Stimulated activated naive CD4-positive, alpha-beta T cell treated with Interleukin-2 at 50 U/mL for 16 hours (primary cell): Measurements from ENCODE around the gene RPTOR.

Source experiments
- DNase-seq: peaks from one replicate; lab custom pipeline; 2025; lab: John Stamatoyannopoulos, UW

Gene RPTOR

DNA sequence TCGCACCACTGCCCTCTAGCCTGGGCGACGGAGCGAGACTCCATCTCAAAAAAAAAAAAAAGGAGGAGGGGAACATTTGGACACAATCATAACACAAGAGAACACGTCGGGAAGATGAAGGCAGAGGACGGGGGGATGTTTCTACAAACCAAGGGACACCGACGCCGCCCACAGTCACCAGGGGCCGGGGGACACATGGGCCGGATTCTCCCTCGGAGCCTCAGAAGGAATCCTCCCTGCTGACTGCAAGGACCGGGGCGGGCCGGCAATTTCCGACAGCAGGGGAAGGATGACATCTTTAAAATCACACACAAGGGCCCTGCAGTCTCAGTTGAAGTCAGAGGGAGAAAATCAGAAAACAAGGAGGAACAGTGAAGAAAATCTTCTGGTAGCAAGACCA, 438.9 kb downstream of the RPTOR start:
- no peak for DNase-seq

DNA sequence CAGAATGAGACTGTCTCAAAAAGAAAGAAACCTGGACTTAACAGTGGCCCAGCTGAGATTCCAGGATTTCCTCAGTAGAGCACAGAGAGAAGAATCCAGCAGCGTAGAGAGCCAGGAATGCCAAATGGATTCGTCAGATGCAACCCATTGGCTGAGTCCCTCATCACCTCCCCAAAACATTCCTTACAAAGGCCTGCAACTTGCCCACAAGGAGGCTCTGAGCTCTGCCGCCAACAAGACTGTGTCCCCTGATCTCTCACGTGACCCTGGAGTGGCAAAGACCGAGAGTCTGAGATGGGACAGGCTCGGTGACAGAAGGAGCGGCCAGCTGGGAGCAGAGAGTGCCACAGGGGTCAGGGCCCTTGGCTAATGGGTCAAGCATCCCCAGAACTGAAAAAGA, 440.1 kb downstream of the RPTOR start:
- DNase-seq: no peak

- no peak for DNase-seq
These were observed 441.4 kb downstream of the RPTOR start for GRCh38 chr17:80986046-80986445.

DNA sequence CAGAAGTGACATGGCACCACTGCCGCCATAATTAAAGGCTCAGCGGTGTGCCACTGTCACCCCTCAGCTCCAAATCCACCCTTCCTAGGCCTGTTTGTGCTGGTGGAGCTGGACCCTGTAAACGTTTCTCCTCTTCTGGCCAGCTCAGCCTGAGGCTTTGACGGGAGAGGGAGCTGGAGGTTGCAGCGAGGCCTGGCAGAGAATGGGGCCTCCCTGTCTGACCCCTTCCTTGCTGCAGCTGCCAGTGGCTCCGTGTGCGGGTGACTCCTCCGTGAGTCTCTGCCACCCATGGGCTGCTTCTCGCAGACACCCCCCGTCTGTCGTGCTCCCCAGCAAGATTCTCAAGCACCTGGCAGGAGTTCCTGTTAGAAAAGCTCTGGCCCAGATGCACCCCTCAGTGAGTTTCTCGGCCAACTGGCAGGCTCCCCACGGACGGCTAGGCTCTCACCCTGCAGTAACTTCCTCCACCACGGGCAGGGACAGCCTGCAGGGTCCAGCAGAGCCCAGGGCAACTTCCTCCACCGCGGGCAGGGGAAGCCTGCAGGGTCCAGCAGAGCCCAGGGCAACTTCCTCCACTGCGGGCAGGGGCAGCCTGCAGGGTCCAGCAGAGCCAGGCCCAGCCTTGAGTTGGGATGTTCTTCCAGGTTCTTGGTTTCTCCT, 442.3 kb downstream of the RPTOR start:
- no peak for DNase-seq

DNA sequence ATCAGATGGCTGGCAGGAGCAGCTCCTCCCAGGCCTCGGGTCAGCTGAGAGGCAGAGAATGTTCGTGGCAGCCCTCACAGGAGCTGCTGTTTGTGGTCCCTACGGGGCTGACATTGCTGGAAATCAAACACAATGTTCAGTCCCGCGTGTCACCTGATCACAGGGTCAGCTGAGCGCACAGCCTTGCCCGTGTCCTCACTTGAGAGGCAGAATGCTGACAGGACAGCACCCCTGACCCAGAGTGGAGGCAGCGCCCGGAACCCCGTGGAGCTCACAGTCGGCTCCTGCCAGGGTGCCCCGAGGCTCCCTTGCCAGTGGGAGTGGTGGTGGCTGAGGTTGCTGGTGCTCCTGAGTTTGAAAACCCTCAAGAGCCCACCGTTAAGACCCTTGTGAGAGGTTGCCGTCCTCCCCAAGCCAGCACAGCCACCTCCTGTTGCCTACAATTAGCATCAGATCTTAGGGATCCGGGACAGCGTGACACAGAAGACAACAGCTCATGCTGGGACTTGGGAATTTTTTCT, 443.4 kb downstream of the RPTOR start:
- DNase-seq: no peak

GRCh38 chr17:80989586-80989913, 444.9 kb downstream of the RPTOR start:
- no peak for DNase-seq

DNA sequence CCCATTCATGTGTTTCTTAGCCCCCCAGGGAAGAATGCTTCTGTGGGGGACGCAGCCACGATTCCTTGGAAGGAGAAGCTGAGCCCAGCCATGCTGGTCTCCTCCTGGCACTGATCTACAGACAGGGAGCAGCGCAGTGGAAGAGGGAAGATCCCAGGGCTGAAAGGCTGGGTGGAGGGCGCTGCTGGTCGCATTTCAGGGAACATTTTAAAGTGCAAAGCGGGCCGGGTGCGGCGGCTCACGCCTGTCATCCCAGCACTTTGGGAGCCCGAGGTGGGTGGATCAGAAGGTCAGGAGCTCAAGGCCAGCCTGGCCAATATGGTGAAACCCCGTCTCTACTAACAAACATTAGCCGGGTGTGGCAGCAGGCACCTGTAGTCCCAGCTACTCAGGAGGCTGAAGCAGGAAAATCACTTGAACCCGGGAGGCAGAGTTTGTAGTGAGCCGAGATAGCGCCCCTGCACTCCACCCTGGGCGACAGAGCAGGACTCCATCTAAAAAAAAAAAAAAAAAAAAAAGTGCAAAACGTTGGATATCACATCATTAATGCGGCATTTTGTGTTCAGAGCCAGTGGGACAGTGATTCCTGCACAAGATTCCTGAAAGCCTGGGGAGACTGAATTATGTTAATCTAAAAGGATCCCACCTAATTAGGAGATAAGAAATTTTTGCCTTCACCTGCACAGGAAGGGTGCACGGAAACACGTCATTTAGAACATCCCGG, 446.4 kb downstream of the RPTOR start:
- no peak for DNase-seq

DNA sequence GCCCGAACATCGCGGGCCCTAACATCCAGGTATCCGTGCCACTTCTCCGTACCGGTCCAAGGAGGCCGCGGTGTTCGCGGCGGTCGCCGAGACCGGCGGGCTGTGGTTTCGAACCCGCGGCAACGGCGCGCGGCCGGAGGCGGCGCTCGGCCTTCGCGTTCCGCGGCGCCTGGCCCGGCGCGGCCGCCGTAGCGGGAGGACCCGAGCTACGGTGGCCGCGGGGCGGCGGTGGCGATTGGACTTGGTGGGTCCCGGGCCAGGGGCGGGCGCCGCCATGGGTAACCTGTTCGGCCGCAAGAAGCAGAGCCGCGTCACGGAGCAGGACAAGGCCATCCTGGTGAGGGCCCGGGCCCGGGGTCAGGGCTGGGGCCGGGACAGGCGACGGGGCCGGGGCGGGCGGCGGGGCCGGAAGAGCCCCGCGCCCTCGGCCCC, 447.0 kb downstream of the RPTOR start, which contains the start of gene CHMP6:
TSS of gene CHMP6 (plus strand) at position 197 of the 432 bp plus-strand sequence. CDS start at position 275, 78 bp downstream.
- DNase-seq: peak; percentile 63

DNA sequence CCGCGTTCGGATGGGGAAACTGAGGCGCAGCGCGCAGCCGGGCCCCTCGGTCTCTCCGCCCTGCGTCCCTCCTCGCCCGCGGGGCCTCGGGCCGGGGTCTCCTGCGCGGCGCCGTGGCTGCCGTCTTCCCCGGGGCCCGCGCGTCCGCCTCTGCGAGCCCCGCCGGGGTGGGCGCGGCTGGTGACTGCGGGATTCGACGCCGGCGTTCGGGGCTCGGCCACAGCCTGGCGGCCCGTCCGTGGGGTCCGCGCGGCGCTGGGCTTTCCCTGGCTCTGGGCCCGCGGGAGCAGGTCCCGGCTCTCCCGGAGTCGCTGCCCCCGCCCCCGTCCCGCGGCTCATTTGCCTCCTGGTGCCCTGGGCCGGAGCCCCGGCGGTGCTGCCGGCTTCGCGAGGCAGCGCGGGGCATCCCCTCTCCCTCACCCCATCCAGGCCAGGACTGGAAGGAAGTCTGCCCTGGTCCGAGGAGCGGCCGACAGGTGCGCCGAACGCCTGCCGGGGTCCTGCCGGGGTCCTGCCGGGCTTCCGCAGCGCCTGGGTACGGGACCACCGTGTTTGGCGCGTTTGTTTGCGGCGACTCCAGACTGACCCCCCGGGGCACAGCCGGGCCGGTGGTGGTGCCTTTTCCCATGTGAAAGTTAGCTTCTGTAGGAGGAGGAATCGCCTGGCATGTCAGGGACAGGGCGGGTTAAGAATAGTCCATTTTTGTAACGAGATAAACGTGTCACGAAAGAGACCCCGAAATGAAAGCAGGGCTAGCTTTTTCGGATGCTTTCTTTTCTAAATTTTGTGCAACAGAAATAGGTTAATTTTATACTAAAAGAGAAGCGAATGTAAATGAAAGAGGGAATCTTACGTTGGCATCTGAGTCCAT, 447.7 kb downstream of the RPTOR start:
- no peak for DNase-seq

DNA sequence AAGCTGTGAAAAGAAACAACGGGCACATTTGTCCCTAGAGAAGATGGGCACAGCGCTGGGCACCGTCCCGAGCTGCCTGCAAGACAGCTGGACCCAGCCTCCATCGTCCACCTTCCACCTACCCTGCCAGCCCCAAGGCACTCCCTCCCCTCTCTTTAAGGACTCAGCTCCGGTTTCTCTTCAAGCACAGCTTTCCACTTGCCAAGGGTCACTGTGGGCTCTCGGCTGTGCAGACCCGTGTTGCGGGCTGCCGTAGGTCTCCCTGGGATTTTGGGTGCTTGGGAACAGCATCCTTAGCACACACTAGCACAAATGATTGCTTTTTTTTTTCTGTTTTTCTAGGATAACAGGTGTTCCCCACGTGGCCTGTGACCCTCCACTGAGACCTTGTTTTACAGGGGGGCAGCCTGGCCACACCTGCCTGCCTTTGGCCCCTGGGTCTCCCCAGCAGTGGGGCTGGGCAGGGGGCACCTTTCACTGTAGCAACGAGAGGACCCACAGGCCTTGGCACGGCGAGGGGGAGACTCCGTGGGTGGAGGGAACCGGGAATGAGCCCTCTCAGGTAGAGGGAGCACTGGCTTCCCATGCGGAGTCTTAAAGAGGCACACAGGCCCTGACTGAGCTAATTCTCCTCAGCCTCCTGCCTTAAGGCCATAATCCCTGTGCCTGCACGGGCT, 448.4 kb downstream of the RPTOR start:
- DNase-seq: no peak

DNA sequence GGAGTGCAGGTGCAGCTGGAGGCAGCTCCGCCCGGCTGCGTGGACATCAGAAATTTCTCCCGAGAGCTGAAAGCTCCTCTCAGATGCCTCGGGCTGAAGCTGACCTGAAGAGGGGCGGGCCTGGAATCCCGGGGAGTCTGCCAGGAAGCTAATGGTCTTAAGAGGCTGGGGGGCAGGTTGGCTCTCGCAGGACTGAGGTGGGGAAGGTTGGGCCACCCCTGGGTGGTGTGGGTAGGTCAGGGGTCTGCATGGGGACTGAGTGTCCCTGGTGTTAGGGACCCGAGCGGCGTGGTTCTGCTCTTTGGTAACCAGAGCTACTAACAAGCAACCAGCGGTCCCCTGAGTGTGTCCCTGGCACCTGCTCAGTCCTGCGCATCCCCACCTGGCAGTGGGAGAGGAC, 450.5 kb downstream of the RPTOR start:
- no peak for DNase-seq

DNA sequence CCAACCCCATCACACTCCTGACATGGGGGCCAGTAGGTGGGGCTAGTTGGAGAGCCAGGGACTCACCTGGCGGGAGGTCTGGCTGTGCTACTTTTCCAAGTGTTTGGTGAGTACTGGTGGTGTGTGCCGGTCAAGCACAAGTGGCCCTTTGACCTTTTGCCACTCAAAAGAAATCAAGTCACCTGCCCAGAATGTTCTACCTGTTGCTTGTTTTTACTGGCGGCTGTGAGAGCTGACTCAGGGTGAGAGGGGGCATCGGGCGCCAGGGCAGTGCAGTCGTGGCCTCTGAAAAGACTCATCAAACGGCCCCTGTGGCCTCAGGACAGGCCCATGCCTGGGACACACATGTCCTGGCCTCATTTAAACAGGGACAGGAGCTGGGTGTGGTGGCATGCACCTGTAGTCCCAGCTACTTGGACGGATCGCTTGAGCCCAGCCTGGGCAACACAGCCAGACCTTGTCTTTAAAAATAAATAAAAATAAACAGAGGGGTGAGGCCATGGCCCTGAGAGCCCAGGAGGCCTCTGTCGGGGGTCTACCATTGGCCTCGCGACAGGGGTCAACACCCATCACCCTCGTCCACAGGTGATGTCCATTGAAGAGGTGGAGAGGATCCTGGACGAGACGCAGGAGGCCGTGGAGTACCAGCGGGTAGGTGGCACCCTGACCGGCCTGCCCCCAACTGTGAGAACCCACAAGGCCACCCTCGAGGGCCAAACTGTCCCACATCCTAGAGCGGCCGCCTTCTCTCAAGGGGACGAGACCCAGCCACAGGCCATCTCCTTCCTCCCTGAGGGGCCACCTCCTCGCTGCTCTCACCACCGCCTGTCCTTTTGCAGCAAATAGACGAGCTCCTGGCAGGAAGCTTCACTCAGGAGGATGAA, 452.0 kb downstream of the RPTOR start:
- DNase-seq: no peak

DNA sequence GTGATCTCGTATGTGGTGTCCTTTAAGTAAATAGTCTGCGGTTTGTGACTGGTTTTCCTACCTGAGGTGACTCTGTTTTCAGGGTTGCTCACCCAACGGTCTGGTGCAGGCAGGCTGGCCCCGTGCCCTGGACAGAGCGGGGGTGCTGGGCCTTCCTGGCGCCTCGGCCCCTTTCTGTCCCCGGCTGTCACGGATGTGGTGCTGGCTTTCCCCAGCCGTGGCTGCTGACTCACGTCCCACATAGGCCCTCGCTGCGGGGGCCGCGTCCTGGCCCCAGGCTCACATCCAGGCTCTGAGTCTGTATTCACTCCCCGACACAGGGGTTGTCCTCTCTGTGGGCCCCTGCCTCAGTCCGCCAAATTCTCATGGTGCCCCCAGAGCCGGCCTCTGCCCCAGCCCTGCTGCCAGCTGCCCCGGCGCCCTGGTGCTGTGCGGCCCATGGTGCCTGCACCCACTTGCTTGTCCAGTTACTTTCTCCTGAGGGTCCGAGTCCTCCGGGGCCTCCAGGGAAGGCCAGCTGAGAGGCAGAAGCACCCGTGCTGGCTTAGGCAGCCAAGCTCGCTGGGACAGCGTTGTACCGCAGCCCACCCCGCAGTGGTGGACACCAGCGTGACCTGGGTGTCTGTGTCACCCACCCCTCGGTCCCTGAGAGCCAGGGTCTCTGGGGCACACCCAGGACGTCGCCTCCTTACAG, 452.9 kb downstream of the RPTOR start:
- no peak for DNase-seq

- DNase-seq: no peak
These were observed 453.6 kb downstream of the RPTOR start for GRCh38 chr17:80998118-80998747.

DNA sequence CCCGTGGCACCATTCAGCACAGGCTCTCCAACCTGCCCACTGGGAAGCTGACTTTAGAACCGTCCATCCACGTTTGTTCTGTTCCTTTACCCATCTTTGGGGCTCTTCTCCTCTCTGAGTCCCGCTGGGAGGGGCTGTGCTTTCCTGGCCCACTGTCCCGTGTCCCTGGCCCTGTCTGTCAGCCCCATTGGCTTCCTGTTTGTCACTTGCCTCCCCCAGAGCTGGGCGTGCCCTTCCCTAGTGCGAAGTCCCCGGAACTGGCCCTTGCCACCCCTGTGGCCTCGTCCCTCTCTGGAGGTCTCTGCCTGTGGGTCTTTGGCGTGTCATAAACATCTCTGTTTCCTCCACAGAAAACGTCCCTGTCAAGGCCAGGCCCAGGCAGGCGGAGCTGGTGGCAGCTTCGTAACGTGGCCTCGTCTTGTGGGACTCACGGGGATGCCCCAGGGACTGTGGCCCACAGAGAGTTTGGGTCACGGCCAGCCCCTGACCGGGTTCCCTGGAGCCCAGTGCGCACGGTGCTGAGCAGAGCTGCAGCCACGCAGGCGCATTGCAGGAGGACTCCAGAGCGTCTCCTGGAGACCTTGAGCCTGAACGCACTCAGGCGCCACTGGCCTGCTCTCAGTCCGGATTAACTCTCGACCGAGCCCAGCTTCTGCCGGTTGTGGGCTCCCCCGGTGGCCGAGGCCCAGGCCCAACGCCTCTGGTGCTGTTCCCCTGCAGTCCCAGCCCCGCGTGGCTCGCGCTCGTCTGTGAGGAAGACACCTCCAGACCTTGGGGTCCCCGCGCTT, 454.3 kb downstream of the RPTOR start:
- DNase-seq: no peak

- no peak for DNase-seq
These were observed 455.1 kb downstream of the RPTOR start for GRCh38 chr17:80999536-81000333.

DNA sequence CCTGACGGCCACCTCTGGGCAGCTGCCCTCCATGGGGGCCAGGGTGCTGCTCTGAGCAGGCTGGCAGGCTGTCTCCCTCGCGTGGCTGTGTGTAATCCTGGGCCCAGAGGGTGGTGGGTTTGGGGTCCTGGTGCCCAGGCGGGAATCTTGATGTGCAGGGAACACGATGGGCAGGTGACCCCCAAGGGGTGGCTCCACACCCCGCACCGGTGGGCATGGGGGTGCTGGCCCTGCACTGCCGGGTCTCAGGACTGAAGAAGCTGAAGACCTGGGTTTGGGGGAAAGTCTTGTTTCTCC, 455.6 kb downstream of the RPTOR start:
- DNase-seq: no peak

- no peak for DNase-seq
These were observed 456.2 kb downstream of the RPTOR start for GRCh38 chr17:81000631-81001357.
